GM19455 (cell line): ENCODE data around the gene HFM1.
"Not testable (repeated sequence)": the region's sequence is repeated elsewhere in the genome, so short reads cannot be mapped to it uniquely, and the experiment has no call there.

ENCODE experiments used
- ATAC-seq: cut with Tn5 transposase; IDR thresholded peaks from one replicate; pipeline ENCODE4 v1.9.1; 2021; ENCODE audit not compliant: unreplicated experiment

Gene HFM1, protein sequence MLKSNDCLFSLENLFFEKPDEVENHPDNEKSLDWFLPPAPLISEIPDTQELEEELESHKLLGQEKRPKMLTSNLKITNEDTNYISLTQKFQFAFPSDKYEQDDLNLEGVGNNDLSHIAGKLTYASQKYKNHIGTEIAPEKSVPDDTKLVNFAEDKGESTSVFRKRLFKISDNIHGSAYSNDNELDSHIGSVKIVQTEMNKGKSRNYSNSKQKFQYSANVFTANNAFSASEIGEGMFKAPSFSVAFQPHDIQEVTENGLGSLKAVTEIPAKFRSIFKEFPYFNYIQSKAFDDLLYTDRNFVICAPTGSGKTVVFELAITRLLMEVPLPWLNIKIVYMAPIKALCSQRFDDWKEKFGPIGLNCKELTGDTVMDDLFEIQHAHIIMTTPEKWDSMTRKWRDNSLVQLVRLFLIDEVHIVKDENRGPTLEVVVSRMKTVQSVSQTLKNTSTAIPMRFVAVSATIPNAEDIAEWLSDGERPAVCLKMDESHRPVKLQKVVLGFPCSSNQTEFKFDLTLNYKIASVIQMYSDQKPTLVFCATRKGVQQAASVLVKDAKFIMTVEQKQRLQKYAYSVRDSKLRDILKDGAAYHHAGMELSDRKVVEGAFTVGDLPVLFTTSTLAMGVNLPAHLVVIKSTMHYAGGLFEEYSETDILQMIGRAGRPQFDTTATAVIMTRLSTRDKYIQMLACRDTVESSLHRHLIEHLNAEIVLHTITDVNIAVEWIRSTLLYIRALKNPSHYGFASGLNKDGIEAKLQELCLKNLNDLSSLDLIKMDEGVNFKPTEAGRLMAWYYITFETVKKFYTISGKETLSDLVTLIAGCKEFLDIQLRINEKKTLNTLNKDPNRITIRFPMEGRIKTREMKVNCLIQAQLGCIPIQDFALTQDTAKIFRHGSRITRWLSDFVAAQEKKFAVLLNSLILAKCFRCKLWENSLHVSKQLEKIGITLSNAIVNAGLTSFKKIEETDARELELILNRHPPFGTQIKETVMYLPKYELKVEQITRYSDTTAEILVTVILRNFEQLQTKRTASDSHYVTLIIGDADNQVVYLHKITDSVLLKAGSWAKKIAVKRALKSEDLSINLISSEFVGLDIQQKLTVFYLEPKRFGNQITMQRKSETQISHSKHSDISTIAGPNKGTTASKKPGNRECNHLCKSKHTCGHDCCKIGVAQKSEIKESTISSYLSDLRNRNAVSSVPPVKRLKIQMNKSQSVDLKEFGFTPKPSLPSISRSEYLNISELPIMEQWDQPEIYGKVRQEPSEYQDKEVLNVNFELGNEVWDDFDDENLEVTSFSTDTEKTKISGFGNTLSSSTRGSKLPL (N-terminal part only)

GRCh38 chr1:91404151-91405012 lies at the start of gene HFM1:
Gene HFM1 (minus strand): TSS chr1:91404837. CDS start chr1:91401082, 3,755 bp downstream.
- ATAC-seq = peak; percentile 94

GRCh38 chr1:91454136-91454535 lies 49.5 kb upstream of the HFM1 start:
- no peak for ATAC-seq

DNA sequence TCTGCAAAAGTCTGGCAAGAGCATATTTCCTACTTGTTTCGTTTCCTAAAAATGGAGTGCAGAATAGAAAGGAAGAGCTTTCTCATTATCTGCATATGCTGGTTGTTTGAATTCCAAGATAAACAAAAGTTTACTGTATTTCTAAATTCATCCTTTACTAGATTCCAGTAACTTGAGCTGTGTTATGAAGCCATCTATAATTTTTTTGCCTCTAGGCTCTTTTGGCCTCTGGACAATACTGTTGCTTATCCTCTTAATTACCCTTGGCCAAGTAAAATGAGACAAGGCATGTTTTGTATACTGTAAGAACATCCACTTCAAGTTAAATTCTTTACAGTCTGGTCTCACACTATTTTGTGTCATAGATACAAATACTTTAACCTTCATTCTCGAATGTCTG lies 45.6 kb upstream of the HFM1 start:
- no peak for ATAC-seq

DNA sequence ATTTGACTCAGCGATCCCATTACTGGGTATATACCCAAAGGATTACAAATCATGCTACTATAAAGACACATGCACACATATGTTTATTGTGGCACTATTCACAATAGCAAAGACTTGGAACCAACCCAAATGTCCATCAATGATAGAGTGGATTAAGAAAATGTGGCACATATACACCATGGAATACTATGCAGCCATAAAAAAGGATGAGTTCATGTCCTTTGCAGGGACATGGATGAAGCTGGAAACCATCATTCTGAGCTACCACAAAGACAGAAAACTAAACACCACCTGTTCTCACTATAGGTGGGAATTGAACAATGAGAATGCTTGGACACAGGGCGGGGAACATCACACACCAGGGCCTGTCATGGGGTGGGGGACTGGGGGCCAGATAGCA lies 43.1 kb upstream of the HFM1 start:
- not testable (repeated sequence) for ATAC-seq

DNA sequence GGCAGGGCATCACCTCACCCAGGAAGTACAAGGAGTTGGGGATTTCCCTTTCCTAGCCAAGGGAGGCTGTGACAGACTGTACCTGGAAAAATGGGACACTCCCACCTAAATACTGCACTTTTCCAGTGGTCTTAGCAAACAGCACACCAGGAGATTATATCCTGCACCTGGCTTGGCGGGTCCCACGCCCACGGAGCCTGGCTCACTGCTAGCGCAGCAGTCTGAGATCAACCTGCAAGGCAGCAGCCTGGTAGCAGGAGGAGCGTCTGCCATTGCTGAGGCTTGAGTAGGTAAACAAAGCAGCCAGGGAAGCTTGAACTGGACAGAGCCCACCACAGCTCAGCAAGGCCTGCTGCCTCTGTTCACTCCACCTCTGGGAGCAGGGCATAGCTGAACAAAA lies 37.3 kb upstream of the HFM1 start:
- not testable (repeated sequence) for ATAC-seq

GRCh38 chr1:91440847-91441246 lies 36.2 kb upstream of the HFM1 start:
- no peak for ATAC-seq

DNA sequence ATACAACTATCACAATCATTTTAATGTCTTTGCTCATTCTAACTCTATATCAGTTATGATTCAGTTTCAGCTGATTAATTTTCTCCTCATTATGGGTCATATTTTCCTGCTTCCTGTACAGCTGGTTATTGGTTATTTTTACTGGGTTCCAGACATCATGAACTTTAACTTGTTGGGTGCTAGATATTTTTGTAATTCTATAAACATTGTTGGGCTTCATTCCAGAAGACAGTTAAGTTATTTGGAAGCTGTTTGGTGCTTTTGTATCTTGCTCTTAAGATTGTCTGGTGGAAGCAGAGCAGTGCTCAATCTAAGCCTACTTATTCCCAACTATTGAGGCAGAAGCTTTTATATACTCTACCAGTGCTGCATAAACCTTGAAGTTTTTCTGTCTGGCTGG lies 34.4 kb upstream of the HFM1 start:
- no peak for ATAC-seq

DNA sequence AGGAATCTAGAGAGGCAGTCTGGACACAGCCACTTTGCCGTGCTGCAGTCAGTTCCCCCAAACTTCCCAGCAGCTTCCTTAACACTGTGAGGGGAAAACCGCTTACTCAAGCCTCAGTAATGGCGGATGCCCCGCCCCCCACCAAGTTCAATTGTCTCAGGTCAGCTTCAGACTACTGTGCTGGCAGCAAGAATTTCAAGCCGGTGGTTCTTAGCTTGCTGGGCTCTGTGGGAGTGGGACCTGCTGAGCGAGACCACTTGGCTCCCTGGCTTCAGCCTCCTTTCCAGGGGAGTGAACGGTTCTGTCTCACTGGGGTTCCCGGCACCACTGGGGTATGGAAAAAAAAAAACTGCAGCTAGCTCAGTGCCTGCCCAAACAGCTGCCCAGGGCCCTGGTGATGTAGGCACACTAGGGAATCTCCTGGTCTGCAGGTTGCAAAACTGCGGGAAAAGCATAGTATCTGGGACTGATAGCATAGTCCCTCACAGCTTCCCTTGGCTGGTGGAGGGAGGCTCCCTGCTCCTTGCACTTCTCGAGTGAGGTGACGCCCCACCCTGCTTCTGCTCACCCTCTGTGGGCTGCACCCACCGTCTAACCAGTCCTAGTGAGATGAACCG lies 23.7 kb upstream of the HFM1 start:
- no peak for ATAC-seq

GRCh38 chr1:91427741-91428140 lies 23.1 kb upstream of the HFM1 start:
- no peak for ATAC-seq

- ATAC-seq = not testable (repeated sequence)
Measured at GRCh38 chr1:91422523-91422922, 17.9 kb upstream of the HFM1 start.

GRCh38 chr1:91412371-91412770 lies 7.7 kb upstream of the HFM1 start:
- no peak for ATAC-seq

GRCh38 chr1:91406773-91407389 lies 2.2 kb upstream of the HFM1 start:
- ATAC-seq = no peak

- no peak for ATAC-seq
Measured at GRCh38 chr1:91402023-91402422, 2.6 kb downstream of the HFM1 start.

GRCh38 chr1:91400133-91400725 lies 4.4 kb downstream of the HFM1 start:
- ATAC-seq = no peak

DNA sequence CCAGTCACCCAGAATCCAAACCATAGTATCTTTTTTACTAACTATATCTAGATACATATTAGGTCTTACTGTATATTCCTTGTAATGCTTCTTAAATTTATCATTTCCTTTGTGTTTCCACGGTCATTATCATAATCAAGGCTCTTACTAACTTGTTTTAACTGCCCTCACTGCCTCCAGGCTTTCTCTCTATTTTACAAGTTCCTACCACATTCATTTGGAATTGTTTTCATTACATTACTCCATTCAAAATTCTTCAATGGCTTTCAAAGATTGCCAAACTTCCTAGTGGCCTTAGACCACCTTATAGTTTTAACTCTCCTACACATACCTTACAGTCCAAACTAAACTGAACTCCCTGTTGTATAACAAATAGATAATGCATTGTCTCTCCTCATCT lies 6.3 kb downstream of the HFM1 start:
- ATAC-seq = no peak

DNA sequence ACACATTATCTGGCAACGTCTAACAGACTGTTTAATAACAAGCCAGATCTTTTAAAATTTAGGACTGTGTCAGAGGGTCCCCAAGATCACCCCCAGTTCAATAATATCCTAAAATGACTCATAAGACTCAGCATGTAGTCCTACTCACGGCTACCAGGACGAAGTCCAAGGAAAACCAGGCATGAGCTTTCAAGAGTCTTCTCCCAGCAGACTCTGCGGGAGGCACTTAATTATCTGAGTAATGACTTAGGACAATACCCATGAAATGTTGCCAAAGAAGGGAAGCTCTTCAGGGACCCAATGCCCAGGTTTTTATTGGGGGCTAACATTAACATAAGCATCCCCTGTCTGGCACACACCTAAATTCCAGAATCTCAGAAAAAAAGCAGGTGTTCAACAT lies 7.0 kb downstream of the HFM1 start:
- no peak for ATAC-seq

DNA sequence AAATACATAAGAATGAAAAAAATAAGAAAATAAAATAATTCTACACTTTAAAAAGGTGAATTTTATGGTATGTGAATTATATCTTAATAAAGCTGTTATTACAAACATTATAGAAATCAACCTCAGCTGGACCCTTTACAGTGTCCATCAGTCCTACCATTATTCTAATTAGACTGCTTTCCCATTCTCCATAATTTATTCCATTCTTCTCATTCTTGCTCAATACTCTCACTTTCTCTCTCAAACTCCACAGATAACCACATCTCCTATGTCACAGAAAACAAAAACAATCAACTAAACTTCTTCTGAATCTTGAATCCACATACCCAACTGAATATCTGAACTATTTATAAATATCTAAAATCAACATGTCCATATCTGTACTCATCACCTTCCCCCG lies 11.6 kb downstream of the HFM1 start:
- ATAC-seq = no peak

DNA sequence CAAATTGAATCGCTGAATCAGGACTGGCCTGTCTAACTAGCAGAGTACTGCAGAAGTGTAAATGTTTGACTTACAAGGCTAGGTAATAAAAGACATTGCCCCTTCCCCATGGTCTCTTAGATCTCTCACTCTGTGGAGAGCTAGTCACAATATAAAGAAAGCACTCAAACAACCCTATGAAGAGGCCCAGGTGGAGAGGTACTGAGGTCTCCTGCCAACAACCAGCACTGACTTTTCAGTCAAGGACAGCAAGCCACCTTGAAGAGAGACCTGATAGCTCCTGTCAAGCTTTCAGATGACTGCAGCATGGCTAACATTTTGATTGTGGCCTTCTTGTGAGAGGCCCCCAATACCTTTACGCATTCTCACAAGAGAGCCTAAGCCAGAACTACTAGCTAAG lies 18.5 kb downstream of the HFM1 start:
- ATAC-seq = no peak

GRCh38 chr1:91383456-91383855 lies 21.2 kb downstream of the HFM1 start:
- no peak for ATAC-seq
